Upper lobe of left lung (tissue), 6 donors: ENCODE measurements around the gene ULK1. TPM values are rescaled to one million over a fixed set of nuclear protein-coding genes. Genes with fewer than 3 reads are reported as not detected.
A peak's percentile ranks its signal among the peaks of the same experiment; 100 is the strongest.
"Not testable (repeated sequence)": the region's sequence is repeated elsewhere in the genome, so short reads cannot be mapped to it uniquely, and the experiment has no call there.

Experiments used
- ATAC-seq, 2 donors: fragments of 200-7000 bp; cut with Tn5 transposase; one replicate each; pipeline ENCODE4 v1.9.1; 2022; ENCODE audit warnings: mild to moderate bottlenecking in 2 of 2, moderate library complexity in 2 of 2; ENCODE audit not compliant: low FRiP score in 2 of 2
- DNase-seq, 2 donors: peaks; one replicate each; pipeline ENCODE4 v3.0.0-alpha.2; 2019 to 2020
- H3K27ac ChIP-seq, 4 donors: fragments of 200-600 bp; sonication (generic); one replicate each; pipeline ENCODE4 v1.5.1; 2016 to 2019
- H3K27me3 ChIP-seq, 4 donors: fragments of 200-600 bp; sonication (generic); one replicate each; pipeline ENCODE4 v1.5.1; 2017 to 2019
- H3K36me3 ChIP-seq, 4 donors: fragments of 200-600 bp; sonication (generic); one replicate each; pipeline ENCODE4 v1.5.1; 2016 to 2019
- H3K4me1 ChIP-seq, 4 donors: fragments of 200-600 bp; sonication (generic); one replicate each; pipeline ENCODE4 v1.5.1; 2018 to 2019
- H3K4me3 ChIP-seq, 4 donors: fragments of 200-600 bp; sonication (generic); one replicate each; pipeline ENCODE4 v1.5.1; 2017 to 2019; ENCODE audit warnings: mild to moderate bottlenecking in 2 of 4, moderate library complexity in 1 of 4
- H3K9me3 ChIP-seq, 4 donors: fragments of 200-600 bp; sonication (generic); one replicate each; pipeline ENCODE4 v1.5.1; 2018 to 2019
- CTCF ChIP-seq, 6 experiments: fragments of 450-650 bp in 4 of 6; fragments of 200-600 bp in 2 of 6; sonication (generic) in 2 of 6; IDR thresholded peaks; one replicate each; pipeline ENCODE4 v1.5.1; 2016 to 2019; ENCODE audit warnings: antibody characterized with exemption in 6 of 6
- EP300 ChIP-seq, 4 donors: sonication (generic); formaldehyde crosslinking; IDR thresholded peaks; one replicate each; pipeline ENCODE4 v1.5.1; 2017; ENCODE audit warnings: antibody characterized with exemption in 4 of 4, control low read depth in 2 of 4
- POLR2A ChIP-seq, 4 donors: fragments of 450-650 bp; IDR thresholded peaks; one replicate each; pipeline ENCODE4 v1.5.1; 2016 to 2017; ENCODE audit warnings: antibody characterized with exemption in 4 of 4, mild to moderate bottlenecking in 2 of 4
- POLR2AphosphoS5 ChIP-seq, 2 donors: sonication (generic); formaldehyde crosslinking; IDR thresholded peaks; one replicate each; pipeline ENCODE4 v1.5.1; 2017; ENCODE audit warnings: antibody characterized with exemption in 2 of 2
- WGBS, 2 donors: methylation state at CpG; one replicate each; pipeline ENCODE4 v1.1.5; 2017 to 2018; 5-methylcytosine and 5-hydroxymethylcytosine counted together
- total RNA-seq, 6 donors: library from RNA; depleted of rRNA in 4 of 6; stranded (reverse); fragments of >200 nt in 4 of 6; gene quantifications; one replicate each; pipeline versions ENCODE4 v1.1.0 to v1.2.1, GENCODE V29; 2016 to 2021
- donor health status: DM: no; HTN: no; CAD: no; lungs with moderate emphysema.
- donor health status: DM: no; HTN: yes; CAD: no; lungs with severe emphysema.

ULK1 gene
- total RNA-seq, 6 donors from 2014 or later: 6.8 to 93.2 (median 40.7) TPM

- no peak for TF ChIP-seq EP300 (IDR thresholded peaks at IDR 0.05)
- no peak for TF ChIP-seq POLR2A (IDR thresholded peaks at IDR 0.05)
- TF ChIP-seq CTCF (IDR thresholded peaks at IDR 0.05): no peak
- no peak for TF ChIP-seq POLR2AphosphoS5 (IDR thresholded peaks at IDR 0.05)
- no peak for ATAC-seq
- H3K27me3 ChIP-seq: no peaks in the 10 kb centered on the region
- H3K27ac ChIP-seq: peak overlapping the region in 2 of 4 donors; percentile 44 to 69
- 36 to 47% methylated on average over 8 of the region's 8 CpGs for WGBS, 2 donors
- H3K36me3 ChIP-seq: peaks cover 0 to 22% (median 0%) of the 10 kb centered on the region in 4 donors
- peaks cover 8 to 41% (median 18%) of the 10 kb centered on the region in 4 donors for H3K4me1 ChIP-seq
- H3K9me3 ChIP-seq: no peaks in the 10 kb centered on the region
- no peak overlapping the region for H3K4me3 ChIP-seq
- DNase-seq: no peak
Measured at GRCh38 chr12:131947482-131948027, 53.1 kb downstream of the ULK1 start.

GRCh38 chr12:131948166-131948712 is 53.8 kb downstream of the ULK1 start:
- H3K27ac ChIP-seq: peak overlapping the region in 3 of 4 donors; percentile 87 to 88 (median 87)
- DNase-seq: no peak
- H3K27me3 ChIP-seq: no peaks in the 10 kb centered on the region
- no peak for ATAC-seq
- H3K9me3 ChIP-seq: no peaks in the 10 kb centered on the region
- WGBS, 2 donors: 33 to 68% methylated on average over 1 of the region's 1 CpG
- peaks cover 0 to 15% (median 0%) of the 10 kb centered on the region in 4 donors for H3K36me3 ChIP-seq
- TF ChIP-seq POLR2AphosphoS5 (IDR thresholded peaks at IDR 0.05): no peak
- TF ChIP-seq POLR2A (IDR thresholded peaks at IDR 0.05): no peak
- TF ChIP-seq EP300 (IDR thresholded peaks at IDR 0.05): no peak
- no peak for TF ChIP-seq CTCF (IDR thresholded peaks at IDR 0.05)
- H3K4me1 ChIP-seq: peaks cover 8 to 41% (median 20%) of the 10 kb centered on the region in 4 donors
- H3K4me3 ChIP-seq: no peak overlapping the region

- peak in 1 of 2 donors; percentile 10 for ATAC-seq
- Histone ChIP-seq H3K4me1 (peaks cover 8 to 41% (median 20%) of the 10 kb centered on the region in 4 donors), H3K27ac (peak overlapping the region; percentile 81 to 88 (median 87)), H3K4me3 (peak overlapping the region; percentile 22 to 100 (median 86))
- DNase-seq, H3K9me3 ChIP-seq, H3K36me3 ChIP-seq, H3K27me3 ChIP-seq: not testable (repeated sequence)
- WGBS, 2 donors: 35 to 50% methylated on average over 18 to 23 of the region's 23 CpGs
Measured at GRCh38 chr12:131948713-131949430, 54.5 kb downstream of the ULK1 start.

- 7% methylated on average over 17 of the region's 97 CpGs; no CpG with 5 or more reads in 1 of the 2 donors for WGBS, 2 donors
- Histone ChIP-seq H3K27ac (peak within 1 kb of the TSS; percentile 81 to 88 (median 87)), H3K4me1 (peaks cover 8 to 41% (median 20%) of the 10 kb centered on the region in 4 donors), H3K4me3 (peak within 1 kb of the TSS; percentile 84 to 100 (median 90)), H3K27me3 (no peaks in the 10 kb centered on the region), H3K9me3 (no peaks in the 10 kb centered on the region), H3K36me3 (peaks cover 0 to 4% (median 0%) of the 10 kb centered on the region in 4 donors)
- peak; percentile 98 for DNase-seq
- ATAC-seq: peak; percentile 98
- TF ChIP-seq POLR2AphosphoS5 (IDR thresholded peaks at IDR 0.05): peak; percentile 67 to 83
- TF ChIP-seq CTCF (IDR thresholded peaks at IDR 0.05): peak; percentile 39 to 94 (median 82)
- peak in 3 of 4 donors; percentile 32 to 78 (median 57) for TF ChIP-seq POLR2A (IDR thresholded peaks at IDR 0.05)
- no peak for TF ChIP-seq EP300 (IDR thresholded peaks at IDR 0.05)
Measured at GRCh38 chr12:131949431-131950181, 55.2 kb downstream of the ULK1 start, which contains the start of gene EP400. Gene EP400 (plus strand): TSS chr12:131949942. CDS start chr12:131960620, 10,678 bp downstream.
